ENCODE results near the gene TGFA. TPM values are rescaled to one million over a fixed set of nuclear protein-coding genes. Genes with fewer than 3 reads are reported as not detected.

The TGFA gene
- total RNA-seq, 1 donor from 2014 or later, result 4.7 TPM

DNA sequence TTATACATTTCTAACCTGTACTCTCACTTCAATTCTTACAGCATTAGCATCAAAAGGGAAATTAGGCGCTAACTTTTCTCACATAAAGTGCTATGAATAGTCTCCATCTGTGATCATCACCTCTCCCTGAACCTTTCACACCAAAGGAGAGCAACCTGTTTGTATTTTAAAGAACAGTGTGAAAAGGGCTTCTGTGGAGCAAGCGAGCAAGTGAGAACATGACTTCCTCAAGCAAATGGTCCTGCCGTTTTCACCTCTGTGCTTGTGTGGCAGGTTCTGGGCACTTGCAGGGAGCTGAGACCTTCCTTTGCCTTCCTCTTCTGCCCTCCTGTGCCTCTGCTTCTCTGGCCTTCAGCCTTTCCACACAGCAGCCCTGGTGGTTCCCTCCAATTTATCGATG lies 51.9 kb downstream of the TGFA start:
- DNase-seq (ENCODE audit: low spot score), result no peak
- Mint-ChIP-seq H3K9me3 (ENCODE audit: unreplicated experiment) (no peaks in the 10 kb centered on the region), H3K4me1 (ENCODE audit: unreplicated experiment) (no peaks in the 10 kb centered on the region), H3K4me3 (ENCODE audit: unreplicated experiment) (no peak overlapping the region), H3K27ac (ENCODE audit: unreplicated experiment) (no peak overlapping the region), H3K36me3 (ENCODE audit: low read depth, unreplicated experiment) (no peaks in the 10 kb centered on the region), H3K27me3 (ENCODE audit: unreplicated experiment) (peaks cover 4% of the 10 kb centered on the region)
- TF ChIP-seq, protein P1, sequence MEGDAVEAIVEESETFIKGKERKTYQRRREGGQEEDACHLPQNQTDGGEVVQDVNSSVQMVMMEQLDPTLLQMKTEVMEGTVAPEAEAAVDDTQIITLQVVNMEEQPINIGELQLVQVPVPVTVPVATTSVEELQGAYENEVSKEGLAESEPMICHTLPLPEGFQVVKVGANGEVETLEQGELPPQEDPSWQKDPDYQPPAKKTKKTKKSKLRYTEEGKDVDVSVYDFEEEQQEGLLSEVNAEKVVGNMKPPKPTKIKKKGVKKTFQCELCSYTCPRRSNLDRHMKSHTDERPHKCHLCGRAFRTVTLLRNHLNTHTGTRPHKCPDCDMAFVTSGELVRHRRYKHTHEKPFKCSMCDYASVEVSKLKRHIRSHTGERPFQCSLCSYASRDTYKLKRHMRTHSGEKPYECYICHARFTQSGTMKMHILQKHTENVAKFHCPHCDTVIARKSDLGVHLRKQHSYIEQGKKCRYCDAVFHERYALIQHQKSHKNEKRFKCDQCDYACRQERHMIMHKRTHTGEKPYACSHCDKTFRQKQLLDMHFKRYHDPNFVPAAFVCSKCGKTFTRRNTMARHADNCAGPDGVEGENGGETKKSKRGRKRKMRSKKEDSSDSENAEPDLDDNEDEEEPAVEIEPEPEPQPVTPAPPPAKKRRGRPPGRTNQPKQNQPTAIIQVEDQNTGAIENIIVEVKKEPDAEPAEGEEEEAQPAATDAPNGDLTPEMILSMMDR (IDR thresholded peaks at IDR 0.05; ENCODE audit: unreplicated experiment), result no peak

DNA sequence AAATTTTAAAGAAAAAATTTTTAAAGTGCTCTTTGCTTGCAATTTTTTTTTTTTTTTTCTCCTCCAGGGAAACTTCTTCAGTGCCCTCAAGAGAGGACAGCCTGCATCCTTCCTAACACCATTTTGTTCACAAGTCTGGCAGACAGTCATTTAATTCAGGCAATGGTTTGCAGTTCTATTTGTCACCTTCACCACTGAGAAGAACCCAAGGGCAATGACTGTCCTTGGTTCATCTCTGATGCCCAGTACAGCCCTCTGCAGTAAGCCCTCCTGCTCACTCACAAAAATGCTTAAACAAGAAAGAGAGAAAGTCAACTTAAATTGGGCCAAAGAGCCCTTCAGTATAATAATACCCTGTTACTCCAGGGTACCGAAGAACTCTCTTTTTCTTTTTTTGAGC lies 52.4 kb downstream of the TGFA start:
- Mint-ChIP-seq H3K4me3 (ENCODE audit: unreplicated experiment) (no peak overlapping the region), H3K36me3 (ENCODE audit: low read depth, unreplicated experiment) (no peaks in the 10 kb centered on the region), H3K27ac (ENCODE audit: unreplicated experiment) (no peak overlapping the region), H3K4me1 (ENCODE audit: unreplicated experiment) (no peaks in the 10 kb centered on the region), H3K9me3 (ENCODE audit: unreplicated experiment) (no peaks in the 10 kb centered on the region), H3K27me3 (ENCODE audit: unreplicated experiment) (peaks cover 4% of the 10 kb centered on the region)
- DNase-seq (ENCODE audit: low spot score), result no peak
- TF ChIP-seq, protein P1 (IDR thresholded peaks at IDR 0.05; ENCODE audit: unreplicated experiment), result no peak

DNA sequence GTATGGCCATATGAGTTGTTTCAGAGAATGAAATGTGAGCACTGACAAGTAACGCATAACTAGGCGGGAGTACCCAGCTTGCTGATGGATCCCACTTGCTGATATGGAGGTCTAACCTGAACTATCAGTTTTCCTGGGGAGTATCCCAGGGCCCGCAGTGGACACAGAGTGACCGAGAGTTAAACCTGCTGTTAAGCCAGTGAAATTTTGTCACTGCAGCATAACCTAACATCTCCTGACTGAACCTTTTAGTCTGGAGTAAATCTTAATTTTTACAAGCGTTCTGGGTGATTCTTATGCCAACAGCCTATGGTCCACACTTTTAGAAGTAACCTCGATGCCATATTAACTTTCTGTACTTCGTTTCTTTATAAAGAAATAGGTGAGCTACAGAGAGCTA lies 54.4 kb downstream of the TGFA start:
- Mint-ChIP-seq H3K9me3 (ENCODE audit: unreplicated experiment) (no peaks in the 10 kb centered on the region), H3K36me3 (ENCODE audit: low read depth, unreplicated experiment) (no peaks in the 10 kb centered on the region), H3K4me1 (ENCODE audit: unreplicated experiment) (no peaks in the 10 kb centered on the region), H3K4me3 (ENCODE audit: unreplicated experiment) (no peak overlapping the region), H3K27me3 (ENCODE audit: unreplicated experiment) (peaks cover 4% of the 10 kb centered on the region), H3K27ac (ENCODE audit: unreplicated experiment) (no peak overlapping the region)
- DNase-seq (ENCODE audit: low spot score), result no peak
- TF ChIP-seq, protein P1 (IDR thresholded peaks at IDR 0.05; ENCODE audit: unreplicated experiment), result no peak

DNA sequence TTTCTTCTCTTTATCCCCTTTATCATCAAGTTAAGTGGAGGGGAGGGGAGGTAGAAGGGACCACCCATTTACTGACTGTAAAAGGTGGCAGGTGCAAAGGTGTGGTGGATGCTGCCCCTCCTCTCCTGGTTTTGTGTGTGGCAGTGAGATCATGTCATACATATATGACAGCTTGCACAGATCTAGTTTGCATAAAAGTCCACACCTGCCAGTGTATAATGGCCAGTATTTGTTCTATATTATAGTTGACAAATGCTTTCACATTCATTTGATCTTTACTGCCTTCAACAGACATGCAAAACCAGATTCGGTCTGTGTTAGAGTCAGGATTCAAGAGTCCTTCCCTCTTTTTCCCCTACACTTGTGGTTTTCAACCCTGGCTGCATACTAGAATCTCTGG lies 55.1 kb downstream of the TGFA start:
- no peak for DNase-seq (ENCODE audit: low spot score)
- Mint-ChIP-seq H3K36me3 (ENCODE audit: low read depth, unreplicated experiment) (no peaks in the 10 kb centered on the region), H3K9me3 (ENCODE audit: unreplicated experiment) (no peaks in the 10 kb centered on the region)

DNA sequence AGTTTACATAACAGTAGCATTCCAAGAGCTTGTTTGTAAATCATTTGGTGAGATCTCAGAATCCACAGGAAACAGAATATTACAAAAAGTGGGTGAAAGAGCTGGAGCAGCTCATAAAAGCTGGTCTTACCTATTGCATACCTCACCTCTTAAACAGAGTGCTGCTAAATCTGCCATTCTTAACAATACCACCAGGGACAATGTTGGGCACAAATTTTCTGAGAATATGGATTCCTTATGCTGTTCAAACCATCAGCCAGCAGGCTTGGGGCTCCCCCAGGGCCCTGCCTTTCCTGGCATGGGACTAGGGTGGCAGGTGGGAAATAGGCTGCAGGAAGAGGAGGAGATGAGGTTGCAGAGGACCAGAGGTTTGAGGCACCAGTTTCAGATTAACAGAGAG lies 55.6 kb downstream of the TGFA start:
- H3K4me3 Mint-ChIP-seq (ENCODE audit: unreplicated experiment), result no peak overlapping the region
- H3K27me3 Mint-ChIP-seq (ENCODE audit: unreplicated experiment), result peaks cover 4% of the 10 kb centered on the region
- no peaks in the 10 kb centered on the region for H3K9me3 Mint-ChIP-seq (ENCODE audit: unreplicated experiment)
- TF ChIP-seq, protein P1 (IDR thresholded peaks at IDR 0.05; ENCODE audit: unreplicated experiment), result peak; percentile 45
- no peaks in the 10 kb centered on the region for H3K4me1 Mint-ChIP-seq (ENCODE audit: unreplicated experiment)
- H3K36me3 Mint-ChIP-seq (ENCODE audit: low read depth, unreplicated experiment), result no peaks in the 10 kb centered on the region
- H3K27ac Mint-ChIP-seq (ENCODE audit: unreplicated experiment), result no peak overlapping the region
- no peak for DNase-seq (ENCODE audit: low spot score)

More for the DNA sequence above, 55.1 kb downstream of the TGFA start:
- H3K27me3 Mint-ChIP-seq (ENCODE audit: unreplicated experiment), result peaks cover 4% of the 10 kb centered on the region
- no peaks in the 10 kb centered on the region for H3K4me1 Mint-ChIP-seq (ENCODE audit: unreplicated experiment)
- TF ChIP-seq, protein P1 (IDR thresholded peaks at IDR 0.05; ENCODE audit: unreplicated experiment), result no peak
- H3K27ac Mint-ChIP-seq (ENCODE audit: unreplicated experiment), result no peak overlapping the region
- H3K4me3 Mint-ChIP-seq (ENCODE audit: unreplicated experiment), result no peak overlapping the region

Measured in endothelial cell (in vitro differentiated cells).